T-helper 22 cell (primary cell): Measurements from ENCODE around the gene SMAD3.

Experiments
- DNase-seq: peaks from one replicate; pipeline ENCODE4 v3.0.0-alpha.2; 2020; ENCODE audit warnings: low read depth

The SMAD3 gene

DNA sequence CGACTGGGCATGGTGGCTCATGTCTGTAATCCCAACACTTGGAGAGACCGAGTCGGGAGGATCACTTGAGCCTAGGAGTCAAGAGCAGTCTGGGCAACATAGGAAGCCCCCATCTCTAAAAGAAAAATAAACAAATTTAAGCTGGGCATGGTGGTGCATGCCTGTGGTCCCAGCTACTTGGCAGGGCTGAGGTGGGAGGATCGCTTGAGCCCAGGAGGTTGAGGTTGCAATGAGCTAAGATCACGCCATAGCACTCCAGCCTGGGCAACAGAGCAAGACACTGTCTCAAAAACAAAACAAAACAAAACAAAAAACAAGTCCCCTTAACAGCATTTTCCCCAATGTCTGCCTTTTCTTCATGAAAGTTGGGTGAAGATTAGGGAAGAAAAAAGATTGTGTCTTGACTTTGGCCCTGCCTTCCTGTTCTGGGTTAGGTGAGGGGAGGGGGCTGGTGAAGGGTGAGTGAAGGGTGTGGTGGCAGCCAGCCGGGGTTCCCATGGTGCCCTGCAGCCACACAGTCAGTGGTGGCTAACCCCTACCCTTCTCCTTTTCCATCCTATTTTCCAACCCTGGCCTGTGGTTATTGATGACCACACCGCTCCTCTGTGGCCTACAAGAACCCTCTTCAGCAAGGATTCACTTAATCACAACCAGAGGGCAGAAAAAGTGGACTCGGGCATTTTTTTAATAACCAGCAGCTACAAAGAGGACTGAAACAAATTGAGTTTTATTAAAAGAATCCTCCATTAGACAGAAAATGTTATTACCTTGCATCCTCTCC lies 28.4 kb upstream of the SMAD3 start:
- DNase-seq = no peak

GRCh38 chr15:67037694-67038093 lies 27.7 kb upstream of the SMAD3 start:
- DNase-seq = no peak

DNA sequence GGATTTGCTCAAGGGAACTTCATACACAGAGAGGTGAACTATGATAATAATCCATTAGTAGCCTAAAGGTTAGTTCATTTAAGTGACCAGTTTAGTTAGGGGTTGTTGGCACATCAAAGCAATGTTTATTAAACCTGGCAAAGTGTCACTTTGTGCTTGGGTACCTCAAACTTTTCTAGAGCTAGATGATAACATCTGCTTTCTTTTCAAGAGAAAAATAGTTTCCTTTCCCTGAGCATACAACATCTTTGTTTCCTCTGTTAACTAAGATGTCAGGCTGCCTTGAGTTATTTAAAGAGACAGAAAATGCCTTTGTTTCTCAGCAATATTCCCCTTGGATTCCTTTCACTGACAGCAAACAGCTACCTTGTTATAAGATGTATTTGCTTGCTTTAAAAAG lies 26.7 kb upstream of the SMAD3 start:
- no peak for DNase-seq

GRCh38 chr15:67039384-67040075 lies 25.9 kb upstream of the SMAD3 start:
- DNase-seq = no peak

DNA sequence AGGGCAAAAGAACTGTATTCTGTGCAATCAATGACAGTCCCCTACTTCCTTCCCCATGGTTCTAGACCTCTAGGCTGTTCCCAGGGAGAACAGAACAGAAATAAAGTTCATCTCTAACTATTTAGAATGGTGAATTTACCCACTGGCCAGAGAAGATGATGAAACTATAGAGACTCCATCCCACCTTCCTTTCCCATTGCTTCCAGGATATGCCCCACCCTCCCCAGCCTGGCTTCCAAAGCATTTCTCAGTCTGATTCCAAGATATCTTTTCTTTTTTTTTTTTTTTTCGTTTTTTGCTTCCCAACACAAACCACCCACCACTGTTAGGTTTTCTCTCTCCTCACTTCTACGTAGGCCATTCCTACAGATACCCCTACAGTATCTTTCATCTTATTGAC lies 25.1 kb upstream of the SMAD3 start:
- no peak for DNase-seq

DNA sequence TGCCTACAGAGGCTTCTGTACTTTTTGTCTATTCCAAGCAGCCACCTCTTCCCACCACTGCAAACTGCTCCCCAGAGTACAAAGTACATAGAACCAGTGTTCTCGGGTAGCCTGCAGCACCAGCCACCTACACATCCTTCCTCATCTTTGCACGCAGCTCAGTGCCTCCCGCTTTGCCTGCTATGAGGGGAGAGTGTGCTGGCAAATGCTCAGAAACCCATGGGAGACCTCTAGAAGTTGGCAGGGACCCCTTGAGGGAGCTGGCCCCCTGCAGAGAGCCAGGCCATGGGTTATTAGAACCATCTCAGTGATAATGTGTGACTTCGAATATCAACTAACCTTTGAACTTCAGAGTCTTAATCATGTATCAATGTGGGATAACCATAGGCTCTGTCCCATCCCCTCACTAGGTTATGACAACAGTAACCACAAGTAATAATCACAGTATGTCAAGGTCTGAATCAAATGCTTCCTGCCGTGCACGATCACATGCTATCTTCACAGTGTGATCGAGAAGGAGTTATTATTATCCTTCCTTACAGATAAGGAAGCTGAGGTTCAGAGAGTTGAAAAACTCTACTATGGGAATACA lies 22.8 kb upstream of the SMAD3 start:
- DNase-seq = no peak

DNA sequence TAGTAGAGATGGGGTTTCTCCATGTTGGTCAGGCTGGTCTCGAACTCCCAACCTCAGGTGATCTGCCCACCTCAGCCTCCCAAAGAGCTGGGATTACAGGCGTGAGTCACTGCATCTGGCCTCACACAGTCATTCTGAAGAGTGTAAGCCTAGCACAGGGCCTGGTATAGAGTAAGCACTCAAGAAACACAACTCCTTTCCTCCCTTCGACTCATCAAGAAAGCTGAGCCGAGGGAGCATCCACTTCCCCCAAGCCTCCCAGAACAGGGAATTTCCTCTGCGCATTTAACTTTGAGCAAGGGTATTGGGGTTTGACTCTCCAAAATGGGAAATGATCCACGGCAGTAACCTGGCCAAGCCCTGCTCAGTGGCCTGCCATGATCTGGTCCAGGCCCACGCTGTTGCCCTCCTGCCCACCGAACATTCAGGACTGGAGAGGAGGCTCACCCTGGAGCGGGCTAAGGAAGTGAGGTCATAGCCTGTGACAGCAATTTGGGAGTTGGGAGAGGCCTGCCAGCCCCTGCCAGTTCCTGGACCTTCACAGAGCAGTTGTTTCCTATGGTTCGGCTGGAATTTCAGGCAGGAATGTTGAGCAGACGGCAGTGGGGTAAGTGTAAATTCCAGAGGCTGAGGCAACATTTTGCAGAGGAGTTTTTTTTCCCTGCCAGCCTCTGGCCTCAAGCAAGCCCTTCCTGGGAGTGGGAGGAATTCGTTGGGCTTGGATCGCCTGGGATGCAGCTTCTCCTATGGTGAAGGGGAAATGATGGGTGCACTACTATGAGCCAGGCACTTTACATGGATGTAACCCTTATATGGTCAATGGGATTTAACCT lies 21.2 kb upstream of the SMAD3 start:
- DNase-seq = no peak

DNA sequence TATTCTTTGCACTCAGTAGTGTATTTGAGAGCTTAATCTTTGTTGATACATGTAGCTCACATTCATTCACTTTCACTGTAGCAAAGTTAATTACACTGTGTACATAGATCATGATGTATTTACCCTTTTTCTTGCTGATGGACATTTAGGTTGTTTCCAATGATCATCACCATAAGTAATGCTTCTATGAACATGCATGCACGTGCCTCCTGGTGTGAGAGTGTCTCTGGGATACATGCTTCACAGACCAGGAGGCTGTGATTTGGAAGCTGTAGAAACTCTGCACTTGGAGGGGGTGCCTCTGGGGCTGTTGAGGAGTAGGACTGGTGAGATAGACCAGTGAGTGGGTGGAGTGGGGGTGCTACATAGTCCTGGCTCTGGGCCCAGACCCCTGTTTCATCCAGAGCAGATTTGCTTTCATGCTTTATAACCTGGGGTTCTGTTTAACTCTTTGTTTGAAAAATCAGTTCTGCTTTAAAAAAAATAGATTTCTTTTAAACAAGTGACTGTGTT lies 18.2 kb upstream of the SMAD3 start:
- DNase-seq = no peak

GRCh38 chr15:67048281-67049279 lies 16.8 kb upstream of the SMAD3 start:
- no peak for DNase-seq

DNA sequence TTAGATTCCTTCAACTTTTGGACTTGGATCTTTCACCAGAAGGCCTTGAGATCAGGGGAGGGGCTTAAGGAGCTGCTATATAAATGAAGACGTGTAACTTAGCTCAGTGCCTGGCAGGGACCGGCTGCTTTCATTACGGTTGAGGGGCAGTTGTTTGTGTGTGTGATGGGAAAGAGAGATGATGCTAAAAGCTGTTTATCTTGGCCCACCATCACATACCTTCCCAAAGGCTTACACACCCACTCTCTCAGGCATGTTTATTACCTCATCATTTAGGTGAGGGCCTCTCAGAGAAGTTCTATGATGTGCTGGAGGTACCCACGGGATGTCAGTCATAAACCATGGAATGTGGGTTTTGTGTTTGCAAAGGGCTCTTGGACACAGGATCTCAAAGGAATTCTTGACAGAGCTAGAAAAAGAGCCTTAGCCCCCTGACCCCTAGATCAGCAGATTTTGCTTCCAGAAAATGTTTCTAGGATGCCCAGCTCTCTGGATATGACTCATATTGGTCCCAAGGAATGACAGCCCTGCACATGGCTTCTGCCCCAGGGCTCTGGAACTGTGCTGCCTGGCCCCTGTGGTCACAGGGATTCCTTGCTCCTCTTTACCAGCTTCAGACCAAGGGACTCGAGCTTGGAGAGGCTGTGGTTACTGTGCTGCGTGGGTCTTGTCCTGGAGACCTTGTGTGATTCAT lies 15.9 kb upstream of the SMAD3 start:
- DNase-seq = no peak

- DNase-seq = no peak
Observed at GRCh38 chr15:67050062-67050461, 15.3 kb upstream of the SMAD3 start.

GRCh38 chr15:67050522-67051087 lies 14.8 kb upstream of the SMAD3 start:
- no peak for DNase-seq

- no peak for DNase-seq
Observed at GRCh38 chr15:67051088-67052045, 14.0 kb upstream of the SMAD3 start.

- no peak for DNase-seq
Observed at GRCh38 chr15:67054676-67055075, 10.7 kb upstream of the SMAD3 start.

GRCh38 chr15:67059127-67059553 lies 6.3 kb upstream of the SMAD3 start:
- no peak for DNase-seq

- DNase-seq = no peak
Observed at GRCh38 chr15:67061811-67062368, 3.5 kb upstream of the SMAD3 start.

- no peak for DNase-seq
Observed at GRCh38 chr15:67062369-67062985, 2.9 kb upstream of the SMAD3 start.
